HepG2 (cell line): ENCODE data around the gene SLC2A6.

Experiments
- PATZ1 ChIP-seq: sonication (generic); formaldehyde crosslinking; IDR thresholded peaks from 2 replicates; pipeline ENCODE4 v1.4.0; 2020; ENCODE audit warnings: missing genetic modification reagents
- PHF21A ChIP-seq: sonication (generic); formaldehyde crosslinking; IDR thresholded peaks from 2 replicates; pipeline ENCODE4 v1.5.0; 2020; ENCODE audit warnings: mild to moderate bottlenecking, missing genetic modification reagents
- RBFOX2 ChIP-seq: fragments of 200-400 bp; formaldehyde crosslinking; IDR thresholded peaks from 2 replicates; pipeline ENCODE4 v1.6.1; 2017; ENCODE audit warnings: low read depth, mild to moderate bottlenecking, low read length
- SMAD3 ChIP-seq: sonication (generic); formaldehyde crosslinking; IDR thresholded peaks from 2 replicates; pipeline ENCODE4 v1.4.0; 2020; ENCODE audit warnings: missing genetic modification reagents
- ZNF777 ChIP-seq: sonication (generic); formaldehyde crosslinking; IDR thresholded peaks from 2 replicates; pipeline ENCODE4 v1.4.0; 2020; ENCODE audit warnings: missing genetic modification reagents
- TF ChIP-seq, protein P1 (sequence below): sonication (generic); formaldehyde crosslinking; IDR thresholded peaks from 2 replicates; pipeline ENCODE4 v1.8.0; 2022; ENCODE audit warnings: mild to moderate bottlenecking, missing genetic modification reagents

GRCh38 chr9:133452562-133452961 lies 26.3 kb downstream of the SLC2A6 start:
- no peak for TF ChIP-seq PATZ1 (CRISPR knock-in tag)
- no peak for TF ChIP-seq SMAD3 (CRISPR knock-in tag)
- TF ChIP-seq, protein P1, sequence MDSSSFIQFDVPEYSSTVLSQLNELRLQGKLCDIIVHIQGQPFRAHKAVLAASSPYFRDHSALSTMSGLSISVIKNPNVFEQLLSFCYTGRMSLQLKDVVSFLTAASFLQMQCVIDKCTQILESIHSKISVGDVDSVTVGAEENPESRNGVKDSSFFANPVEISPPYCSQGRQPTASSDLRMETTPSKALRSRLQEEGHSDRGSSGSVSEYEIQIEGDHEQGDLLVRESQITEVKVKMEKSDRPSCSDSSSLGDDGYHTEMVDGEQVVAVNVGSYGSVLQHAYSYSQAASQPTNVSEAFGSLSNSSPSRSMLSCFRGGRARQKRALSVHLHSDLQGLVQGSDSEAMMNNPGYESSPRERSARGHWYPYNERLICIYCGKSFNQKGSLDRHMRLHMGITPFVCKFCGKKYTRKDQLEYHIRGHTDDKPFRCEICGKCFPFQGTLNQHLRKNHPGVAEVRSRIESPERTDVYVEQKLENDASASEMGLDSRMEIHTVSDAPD (CRISPR knock-in tag) = no peak
- no peak for TF ChIP-seq ZNF777 (CRISPR knock-in tag)
- TF ChIP-seq RBFOX2 = no peak
- no peak for TF ChIP-seq PHF21A (CRISPR knock-in tag)
